ENCODE results near the gene HSPB8. TPM values are rescaled to one million over a fixed set of nuclear protein-coding genes. Genes with fewer than 3 reads are reported as not detected.

Gene HSPB8
- total RNA-seq, 1 donor from 2014 or later = 37.9 TPM

DNA sequence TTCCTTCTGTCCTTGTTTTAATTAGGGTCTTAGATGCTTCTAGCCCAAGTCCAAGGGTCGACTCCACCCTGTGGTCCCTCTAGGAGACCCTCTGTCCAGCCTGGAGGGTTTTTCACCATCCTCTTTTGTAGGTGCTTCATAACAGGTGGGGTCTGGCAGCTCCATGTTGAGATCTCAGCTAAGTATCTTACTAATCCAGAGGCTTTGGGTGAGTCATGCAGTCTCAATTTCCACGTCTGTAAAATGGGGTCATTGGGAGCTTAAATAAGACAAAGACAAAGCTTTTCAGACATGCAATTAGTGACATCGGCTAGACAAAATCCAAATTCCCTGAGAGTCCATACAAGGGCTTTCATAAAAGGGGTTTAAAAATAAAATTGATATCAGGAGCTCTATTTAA lies 3.2 kb downstream of the HSPB8 start:
- Mint-ChIP-seq H3K27me3 (no peaks in the 10 kb centered on the region), H3K9me3 (ENCODE audit: low read depth) (no peaks in the 10 kb centered on the region), H3K4me1 (ENCODE audit: low read depth) (peaks cover 44% of the 10 kb centered on the region), H3K36me3 (ENCODE audit: insufficient read depth) (peaks cover 7% of the 10 kb centered on the region), H3K27ac (peak overlapping the region; percentile 96), H3K4me3 (ENCODE audit: low read depth) (peak overlapping the region; percentile 71)
- no peak for DNase-seq (ENCODE audit: low spot score, unreplicated experiment)
- TF ChIP-seq, protein P1, sequence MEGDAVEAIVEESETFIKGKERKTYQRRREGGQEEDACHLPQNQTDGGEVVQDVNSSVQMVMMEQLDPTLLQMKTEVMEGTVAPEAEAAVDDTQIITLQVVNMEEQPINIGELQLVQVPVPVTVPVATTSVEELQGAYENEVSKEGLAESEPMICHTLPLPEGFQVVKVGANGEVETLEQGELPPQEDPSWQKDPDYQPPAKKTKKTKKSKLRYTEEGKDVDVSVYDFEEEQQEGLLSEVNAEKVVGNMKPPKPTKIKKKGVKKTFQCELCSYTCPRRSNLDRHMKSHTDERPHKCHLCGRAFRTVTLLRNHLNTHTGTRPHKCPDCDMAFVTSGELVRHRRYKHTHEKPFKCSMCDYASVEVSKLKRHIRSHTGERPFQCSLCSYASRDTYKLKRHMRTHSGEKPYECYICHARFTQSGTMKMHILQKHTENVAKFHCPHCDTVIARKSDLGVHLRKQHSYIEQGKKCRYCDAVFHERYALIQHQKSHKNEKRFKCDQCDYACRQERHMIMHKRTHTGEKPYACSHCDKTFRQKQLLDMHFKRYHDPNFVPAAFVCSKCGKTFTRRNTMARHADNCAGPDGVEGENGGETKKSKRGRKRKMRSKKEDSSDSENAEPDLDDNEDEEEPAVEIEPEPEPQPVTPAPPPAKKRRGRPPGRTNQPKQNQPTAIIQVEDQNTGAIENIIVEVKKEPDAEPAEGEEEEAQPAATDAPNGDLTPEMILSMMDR (IDR thresholded peaks at IDR 0.05; ENCODE audit: unreplicated experiment) = no peak

DNA sequence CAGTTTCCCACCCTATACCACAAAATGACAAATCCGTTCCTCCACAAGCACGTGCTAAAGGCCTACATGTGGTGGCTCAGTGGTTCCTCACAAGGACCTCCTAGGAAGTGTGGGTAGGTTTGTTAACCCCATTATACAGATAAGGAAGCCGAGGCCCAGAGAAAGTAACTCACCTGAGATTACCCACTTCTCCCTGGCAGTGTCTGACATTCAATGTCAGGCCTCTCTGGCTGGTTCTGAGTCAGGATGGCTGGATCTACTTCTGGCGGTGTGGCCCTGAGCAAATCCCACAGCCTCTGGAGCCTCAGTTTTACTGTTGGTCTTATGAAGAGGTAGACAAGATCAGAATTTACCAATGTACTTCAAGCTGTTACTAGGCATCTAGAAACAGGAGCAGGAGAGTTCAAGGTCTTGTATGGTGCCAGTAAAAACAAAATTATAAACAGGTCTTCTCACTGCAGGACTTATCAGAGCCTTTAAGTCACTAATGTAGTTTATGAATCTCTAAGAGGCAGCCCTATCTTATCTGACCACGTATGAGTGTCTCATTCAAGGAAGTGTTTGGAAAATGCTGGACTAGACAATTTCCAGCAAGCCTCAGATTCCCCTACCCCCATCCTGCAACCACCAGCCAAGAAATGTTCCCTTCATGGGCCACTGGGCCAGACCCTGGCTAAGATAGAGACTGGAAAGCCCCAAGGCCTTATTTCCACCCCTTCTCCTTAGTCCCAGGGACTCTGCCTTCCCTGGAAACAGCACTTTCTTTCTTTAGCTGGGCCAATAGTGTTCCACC lies 4.2 kb downstream of the HSPB8 start:
- Mint-ChIP-seq H3K27me3 (no peaks in the 10 kb centered on the region), H3K36me3 (ENCODE audit: insufficient read depth) (peaks cover 11% of the 10 kb centered on the region), H3K27ac (no peak overlapping the region), H3K4me1 (ENCODE audit: low read depth) (peaks cover 43% of the 10 kb centered on the region), H3K4me3 (ENCODE audit: low read depth) (peak overlapping the region; percentile 24), H3K9me3 (ENCODE audit: low read depth) (no peaks in the 10 kb centered on the region)
- no peak for DNase-seq (ENCODE audit: low spot score, unreplicated experiment)
- TF ChIP-seq, protein P1 (IDR thresholded peaks at IDR 0.05; ENCODE audit: unreplicated experiment) = no peak

- TF ChIP-seq, protein P1 (IDR thresholded peaks at IDR 0.05; ENCODE audit: unreplicated experiment) = no peak
- no peak for DNase-seq (ENCODE audit: low spot score, unreplicated experiment)
- Mint-ChIP-seq H3K4me1 (ENCODE audit: low read depth) (peaks cover 43% of the 10 kb centered on the region), H3K36me3 (ENCODE audit: insufficient read depth) (peaks cover 16% of the 10 kb centered on the region), H3K9me3 (ENCODE audit: low read depth) (no peaks in the 10 kb centered on the region), H3K27ac (no peak overlapping the region), H3K4me3 (ENCODE audit: low read depth) (no peak overlapping the region), H3K27me3 (no peaks in the 10 kb centered on the region)
Observed at GRCh38 chr12:119183942-119184695, 5.4 kb downstream of the HSPB8 start.

DNA sequence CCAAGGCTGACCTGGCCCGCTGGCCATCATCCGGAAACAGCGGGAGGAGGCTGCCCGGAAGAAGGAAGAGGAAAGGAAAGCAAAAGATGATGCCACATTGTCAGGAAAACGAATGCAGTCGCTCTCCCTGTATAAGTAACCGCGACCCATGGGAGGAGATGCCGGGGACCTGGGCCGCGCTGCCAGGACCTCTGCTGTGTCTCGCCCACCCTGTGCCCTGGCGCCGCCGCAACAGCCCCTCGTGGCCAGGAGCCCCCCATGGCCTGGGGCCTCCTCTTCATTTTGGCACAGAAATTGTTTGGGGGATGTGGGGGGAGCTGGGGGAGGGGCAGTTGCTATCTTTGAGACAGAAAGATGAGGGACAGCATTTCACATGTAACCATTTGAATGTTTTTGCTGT lies 16.5 kb downstream of the HSPB8 start:
- Mint-ChIP-seq H3K27me3 (no peaks in the 10 kb centered on the region), H3K9me3 (ENCODE audit: low read depth) (no peaks in the 10 kb centered on the region), H3K4me1 (ENCODE audit: low read depth) (peaks cover 15% of the 10 kb centered on the region), H3K4me3 (ENCODE audit: low read depth) (no peak overlapping the region), H3K27ac (no peak overlapping the region), H3K36me3 (ENCODE audit: insufficient read depth) (peaks cover 17% of the 10 kb centered on the region)
- TF ChIP-seq, protein P1 (IDR thresholded peaks at IDR 0.05; ENCODE audit: unreplicated experiment) = no peak
- DNase-seq (ENCODE audit: low spot score, unreplicated experiment) = no peak

- Mint-ChIP-seq H3K9me3 (ENCODE audit: low read depth) (no peaks in the 10 kb centered on the region), H3K27ac (no peak overlapping the region), H3K4me3 (ENCODE audit: low read depth) (no peak overlapping the region), H3K36me3 (ENCODE audit: insufficient read depth) (peaks cover 13% of the 10 kb centered on the region), H3K4me1 (ENCODE audit: low read depth) (peaks cover 16% of the 10 kb centered on the region), H3K27me3 (no peaks in the 10 kb centered on the region)
- TF ChIP-seq, protein P1 (IDR thresholded peaks at IDR 0.05; ENCODE audit: unreplicated experiment) = no peak
- DNase-seq (ENCODE audit: low spot score, unreplicated experiment) = no peak
Observed at GRCh38 chr12:119198440-119198839, 19.7 kb downstream of the HSPB8 start.

Data from progenitor cell of endocrine pancreas (in vitro differentiated cells).